C1 segment of cervical spinal cord (tissue), 14 donors: Measurements from ENCODE around the gene NHERF2.

Experiments used
- DNase-seq, 14 donors: peaks; one replicate each; lab custom pipeline; 2025; lab: John Stamatoyannopoulos, UW

Gene NHERF2

GRCh38 chr16:2057438-2057837 is 30.7 kb downstream of the NHERF2 start:
- no peak for DNase-seq

GRCh38 chr16:2058420-2058819 is 31.7 kb downstream of the NHERF2 start:
- no peak for DNase-seq

- DNase-seq = no peak
Measured at GRCh38 chr16:2058872-2059271, 32.2 kb downstream of the NHERF2 start.

- no peak for DNase-seq
Measured at GRCh38 chr16:2060346-2060745, 33.6 kb downstream of the NHERF2 start.

GRCh38 chr16:2061023-2061422 is 34.3 kb downstream of the NHERF2 start:
- no peak for DNase-seq

- DNase-seq = no peak
Measured at GRCh38 chr16:2061526-2061925, 34.8 kb downstream of the NHERF2 start.

GRCh38 chr16:2062801-2063200 is 36.1 kb downstream of the NHERF2 start:
- no peak for DNase-seq

- no peak for DNase-seq
Measured at GRCh38 chr16:2063861-2064260, 37.2 kb downstream of the NHERF2 start.

- DNase-seq = no peak
Measured at GRCh38 chr16:2064368-2064945, 37.8 kb downstream of the NHERF2 start.

GRCh38 chr16:2066139-2066538 is 39.4 kb downstream of the NHERF2 start:
- DNase-seq = no peak

GRCh38 chr16:2070576-2071453 is 44.1 kb downstream of the NHERF2 start:
- no peak for DNase-seq

- DNase-seq = no peak
Measured at GRCh38 chr16:2071454-2072202, 44.9 kb downstream of the NHERF2 start.

- no peak for DNase-seq
Measured at GRCh38 chr16:2072926-2073325, 46.2 kb downstream of the NHERF2 start.

GRCh38 chr16:2074071-2074470 is 47.4 kb downstream of the NHERF2 start:
- DNase-seq = no peak

- no peak for DNase-seq
Measured at GRCh38 chr16:2075631-2076030, 48.9 kb downstream of the NHERF2 start.

GRCh38 chr16:2076072-2076865 is 49.6 kb downstream of the NHERF2 start:
- no peak for DNase-seq

GRCh38 chr16:2077016-2077415 is 50.3 kb downstream of the NHERF2 start:
- DNase-seq = no peak

GRCh38 chr16:2077696-2078095 is 51.0 kb downstream of the NHERF2 start:
- no peak for DNase-seq

GRCh38 chr16:2078096-2078495 is 51.4 kb downstream of the NHERF2 start:
- DNase-seq = no peak

- DNase-seq = no peak
Measured at GRCh38 chr16:2078691-2079090, 52.0 kb downstream of the NHERF2 start.

- no peak for DNase-seq
Measured at GRCh38 chr16:2079311-2079800, 52.7 kb downstream of the NHERF2 start.

- DNase-seq = no peak
Measured at GRCh38 chr16:2079991-2080390, 53.3 kb downstream of the NHERF2 start.
